ENCODE measurements around the gene TCOF1. TPM values are rescaled to one million over a fixed set of nuclear protein-coding genes. Genes with fewer than 3 reads are reported as not detected.

Gene TCOF1
- total RNA-seq: 30.8 and 33.2 TPM in 2 replicates

GRCh38 chr5:150357326-150358260, at the start of gene TCOF1:
Gene TCOF1 (plus strand): TSS chr5:150357697. CDS start chr5:150357747, 50 bp downstream.
- Histone ChIP-seq H3K27me3 (ENCODE audit: control insufficient read depth, insufficient read depth, low read length) (no peaks in the 10 kb centered on the region), H3K4me3 (ENCODE audit: low read depth, low read length) (peak within 1 kb of the TSS; percentile 87), H3K36me3 (ENCODE audit: control insufficient read depth, insufficient read depth, low read length) (peaks cover 1% of the 10 kb centered on the region)
- DNase-seq (ENCODE audit: low read depth): peak; percentile 75
- TF ChIP-seq CTCF (IDR thresholded peaks at IDR 0.05; ENCODE audit: insufficient read depth, low read length, poor library complexity, severe bottlenecking): no peak

GRCh38 chr5:150309101-150309885, 48.2 kb upstream of the TCOF1 start:
- DNase-seq (ENCODE audit: low read depth): no peak
- Histone ChIP-seq H3K36me3 (ENCODE audit: control insufficient read depth, insufficient read depth, low read length) (no peaks in the 10 kb centered on the region), H3K4me3 (ENCODE audit: low read depth, low read length) (no peak overlapping the region), H3K27me3 (ENCODE audit: control insufficient read depth, insufficient read depth, low read length) (no peaks in the 10 kb centered on the region)
- TF ChIP-seq CTCF (IDR thresholded peaks at IDR 0.05; ENCODE audit: insufficient read depth, low read length, poor library complexity, severe bottlenecking): no peak

- Histone ChIP-seq H3K36me3 (ENCODE audit: control insufficient read depth, insufficient read depth, low read length) (no peaks in the 10 kb centered on the region), H3K27me3 (ENCODE audit: control insufficient read depth, insufficient read depth, low read length) (no peaks in the 10 kb centered on the region), H3K4me3 (ENCODE audit: low read depth, low read length) (no peak overlapping the region)
- no peak for DNase-seq (ENCODE audit: low read depth)
- TF ChIP-seq CTCF (IDR thresholded peaks at IDR 0.05; ENCODE audit: insufficient read depth, low read length, poor library complexity, severe bottlenecking): no peak
Observed at GRCh38 chr5:150309886-150310239, 47.6 kb upstream of the TCOF1 start.

GRCh38 chr5:150310246-150310645, 47.3 kb upstream of the TCOF1 start:
- TF ChIP-seq CTCF (IDR thresholded peaks at IDR 0.05; ENCODE audit: insufficient read depth, low read length, poor library complexity, severe bottlenecking): no peak
- Histone ChIP-seq H3K36me3 (ENCODE audit: control insufficient read depth, insufficient read depth, low read length) (no peaks in the 10 kb centered on the region), H3K4me3 (ENCODE audit: low read depth, low read length) (no peak overlapping the region), H3K27me3 (ENCODE audit: control insufficient read depth, insufficient read depth, low read length) (no peaks in the 10 kb centered on the region)
- DNase-seq (ENCODE audit: low read depth): no peak

- no peaks in the 10 kb centered on the region for H3K27me3 ChIP-seq (ENCODE audit: control insufficient read depth, insufficient read depth, low read length)
- H3K4me3 ChIP-seq (ENCODE audit: low read depth, low read length): no peak overlapping the region
- no peak for TF ChIP-seq CTCF (IDR thresholded peaks at IDR 0.05; ENCODE audit: insufficient read depth, low read length, poor library complexity, severe bottlenecking)
- DNase-seq (ENCODE audit: low read depth): no peak
- H3K36me3 ChIP-seq (ENCODE audit: control insufficient read depth, insufficient read depth, low read length): no peaks in the 10 kb centered on the region
Observed at GRCh38 chr5:150311015-150311692, 46.3 kb upstream of the TCOF1 start.

Measured in kidney epithelial cell (primary cell).